ENCODE results near the gene ITSN1. TPM values are rescaled to one million over a fixed set of nuclear protein-coding genes. Genes with fewer than 3 reads are reported as not detected.

Gene ITSN1
- total RNA-seq, 1 donor = 57.0 TPM

DNA sequence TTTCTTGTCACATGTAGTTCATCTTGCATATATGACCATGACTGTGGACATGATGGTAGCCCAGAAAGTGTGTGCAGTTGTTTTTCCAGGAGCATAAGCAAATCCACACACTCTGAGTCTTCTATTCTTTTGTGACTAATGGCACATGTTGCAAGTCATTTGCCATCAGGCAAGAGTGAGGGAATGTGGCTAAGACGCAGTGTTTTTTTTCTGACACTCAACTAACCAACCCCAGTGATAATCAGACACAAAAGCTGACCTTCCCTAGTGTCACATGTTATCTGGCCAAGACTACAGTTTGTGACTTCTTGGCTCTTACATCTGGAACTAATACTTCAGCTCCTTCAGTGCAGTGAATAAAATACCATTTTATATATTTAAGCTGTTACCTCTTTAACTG, 108.8 kb downstream of the ITSN1 start:
- DNase-seq (ENCODE audit: low read depth) = no peak
- TF ChIP-seq CTCF (IDR thresholded peaks at IDR 0.05; ENCODE audit: insufficient read depth, low read depth, low read length) = no peak
- H3K4me3 ChIP-seq (ENCODE audit: low read depth, low read length) = no peak overlapping the region

- TF ChIP-seq CTCF (IDR thresholded peaks at IDR 0.05; ENCODE audit: insufficient read depth, low read depth, low read length) = no peak
- no peak for DNase-seq (ENCODE audit: low read depth)
- no peak overlapping the region for H3K4me3 ChIP-seq (ENCODE audit: low read depth, low read length)
These were observed 109.2 kb downstream of the ITSN1 start for GRCh38 chr21:33751533-33751932.

- TF ChIP-seq CTCF (IDR thresholded peaks at IDR 0.05; ENCODE audit: insufficient read depth, low read depth, low read length) = no peak
- no peak for DNase-seq (ENCODE audit: low read depth)
- H3K4me3 ChIP-seq (ENCODE audit: low read depth, low read length) = no peak overlapping the region
These were observed 110.0 kb downstream of the ITSN1 start for GRCh38 chr21:33752260-33752659.

- no peak overlapping the region for H3K4me3 ChIP-seq (ENCODE audit: low read depth, low read length)
- DNase-seq (ENCODE audit: low read depth) = no peak
- TF ChIP-seq CTCF (IDR thresholded peaks at IDR 0.05; ENCODE audit: insufficient read depth, low read depth, low read length) = no peak
These were observed 111.6 kb downstream of the ITSN1 start for GRCh38 chr21:33753886-33754285.

- H3K4me3 ChIP-seq (ENCODE audit: low read depth, low read length) = no peak overlapping the region
- TF ChIP-seq CTCF (IDR thresholded peaks at IDR 0.05; ENCODE audit: insufficient read depth, low read depth, low read length) = no peak
- DNase-seq (ENCODE audit: low read depth) = no peak
These were observed 112.2 kb downstream of the ITSN1 start for GRCh38 chr21:33754481-33754880.

DNA sequence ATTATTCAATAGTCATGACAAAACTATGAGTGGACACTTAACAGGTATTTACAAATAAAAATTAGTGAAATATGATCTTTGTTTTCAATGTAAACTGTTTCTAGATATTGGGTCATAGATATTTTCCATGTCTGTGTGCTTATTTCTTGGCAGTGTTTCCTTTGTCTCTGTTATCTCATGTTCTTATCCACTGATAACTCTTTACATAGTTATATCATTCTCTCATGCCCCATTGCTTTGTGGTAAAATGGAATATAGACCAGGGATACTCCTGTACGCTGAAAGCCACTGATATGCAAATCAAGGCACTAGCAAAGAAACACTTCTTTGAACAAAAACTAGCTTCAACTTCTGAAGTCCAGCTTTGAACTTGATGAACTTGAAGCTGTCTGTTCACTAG, 113.1 kb downstream of the ITSN1 start:
- DNase-seq (ENCODE audit: low read depth) = no peak
- H3K4me3 ChIP-seq (ENCODE audit: low read depth, low read length) = no peak overlapping the region
- TF ChIP-seq CTCF (IDR thresholded peaks at IDR 0.05; ENCODE audit: insufficient read depth, low read depth, low read length) = no peak

DNA sequence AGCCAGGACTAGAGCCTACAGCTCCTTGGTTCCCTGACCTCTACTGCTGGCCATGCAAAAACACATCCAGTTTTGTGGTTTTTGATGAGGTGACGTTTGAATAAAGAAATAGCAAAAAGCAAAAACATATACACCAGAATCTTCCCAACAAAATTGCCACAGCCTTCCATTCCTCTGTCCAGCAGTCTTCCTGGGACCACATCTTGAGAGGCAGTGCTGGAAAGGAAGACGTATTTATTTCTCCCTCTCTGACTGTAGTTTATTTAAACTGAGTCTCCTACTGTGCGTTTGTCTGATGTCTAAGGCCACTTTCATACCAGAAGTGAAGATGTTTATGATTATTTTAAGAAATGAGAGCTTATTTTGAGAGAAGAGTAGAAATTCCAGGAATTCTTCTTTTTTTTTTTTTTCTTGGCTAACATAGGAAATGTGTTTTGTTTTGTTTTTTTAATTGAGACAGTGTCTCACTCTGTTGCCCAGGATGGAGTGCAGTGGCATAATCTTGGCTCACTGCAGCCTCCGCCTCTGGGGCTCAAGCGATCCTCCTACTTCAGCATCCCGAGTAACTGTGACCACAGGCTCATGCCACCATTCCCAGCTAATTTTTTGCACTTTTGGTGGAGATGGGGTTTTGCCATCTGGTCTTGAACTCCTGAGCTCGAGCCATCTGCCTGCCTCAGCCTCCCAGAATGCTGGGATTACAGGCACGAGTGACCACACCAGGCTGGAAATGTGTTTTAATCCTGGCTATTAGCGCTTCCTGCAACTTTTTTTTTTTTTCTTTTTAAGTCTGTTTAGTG, 118.5 kb downstream of the ITSN1 start:
- H3K4me3 ChIP-seq (ENCODE audit: low read depth, low read length) = peak overlapping the region; percentile 37
- peak; percentile 83 for DNase-seq (ENCODE audit: low read depth)
- TF ChIP-seq CTCF (IDR thresholded peaks at IDR 0.05; ENCODE audit: insufficient read depth, low read depth, low read length) = no peak
